ENCODE measurements around the gene PPM1H. TPM values are rescaled to one million over a fixed set of nuclear protein-coding genes. Genes with fewer than 3 reads are reported as not detected.

PPM1H gene
- total RNA-seq = 1 to 10 TPM; 1.1 to 2.4 (median 1.7) TPM

GRCh38 chr12:62934799-62935674 is at the start of gene PPM1H:
TSS of gene PPM1H (minus strand) at chr12:62935150. CDS start at chr12:62934736, 414 bp downstream.
- 2 to 3% methylated on average over 37 to 40 of the region's 69 CpGs for WGBS, 2 donors
- intact Hi-C loops (cut with DNase I; ENCODE audit: low total_unique reads) = no loop called here
- TF ChIP-seq POLR2A (IDR thresholded peaks at IDR 0.05) = no peak
- peak in 1 of 3 donors; percentile 16 for TF ChIP-seq CTCF (IDR thresholded peaks at IDR 0.05)
- peak within 1 kb of the TSS; percentile 63 for H3K4me3 ChIP-seq (ENCODE audit: low read depth, poor library complexity, severe bottlenecking)
- peak; percentile 20 to 86 for DNase-seq (ENCODE audit: low spot score in 2 of 2)

- intact Hi-C loops (cut with DNase I; ENCODE audit: low total_unique reads) = loop anchor here (1.0 kb wide), 1 partner anchor 30 kb away; no protein-coding TSS in a partner anchor
- H3K4me3 ChIP-seq (ENCODE audit: low read depth, poor library complexity, severe bottlenecking) = no peak overlapping the region
- no peak for DNase-seq (ENCODE audit: low spot score in 2 of 2)
- TF ChIP-seq CTCF (IDR thresholded peaks at IDR 0.05) (no peak), POLR2A (IDR thresholded peaks at IDR 0.05) (no peak)
- 54 to 72% methylated on average over 4 of the region's 4 CpGs for WGBS, 2 donors
Measured at GRCh38 chr12:62983594-62983993, 48.6 kb upstream of the PPM1H start.

- DNase-seq (ENCODE audit: low spot score in 2 of 2) = no peak
- intact Hi-C loops (cut with DNase I; ENCODE audit: low total_unique reads) = no loop called here
- no peak for TF ChIP-seq CTCF (IDR thresholded peaks at IDR 0.05)
- TF ChIP-seq POLR2A (IDR thresholded peaks at IDR 0.05) = no peak
- H3K4me3 ChIP-seq (ENCODE audit: low read depth, poor library complexity, severe bottlenecking) = no peak overlapping the region
Measured at GRCh38 chr12:62978768-62979167, 43.8 kb upstream of the PPM1H start.

- no peak overlapping the region for H3K4me3 ChIP-seq (ENCODE audit: low read depth, poor library complexity, severe bottlenecking)
- WGBS, 2 donors = 76 to 79% methylated on average over 1 of the region's 1 CpG
- TF ChIP-seq CTCF (IDR thresholded peaks at IDR 0.05) (no peak), POLR2A (IDR thresholded peaks at IDR 0.05) (no peak)
- no peak for DNase-seq (ENCODE audit: low spot score in 2 of 2)
- intact Hi-C loops (cut with DNase I; ENCODE audit: low total_unique reads) = no loop called here
Measured at GRCh38 chr12:62977883-62978282, 42.9 kb upstream of the PPM1H start.

- intact Hi-C loops (cut with DNase I; ENCODE audit: low total_unique reads) = no loop called here
- 13 to 25% methylated on average over 5 of the region's 5 CpGs for WGBS, 2 donors
- TF ChIP-seq POLR2A (IDR thresholded peaks at IDR 0.05) (no peak), CTCF (IDR thresholded peaks at IDR 0.05) (no peak)
- DNase-seq (ENCODE audit: low spot score in 2 of 2) = no peak
- no peak overlapping the region for H3K4me3 ChIP-seq (ENCODE audit: low read depth, poor library complexity, severe bottlenecking)
Measured at GRCh38 chr12:62977418-62977817, 42.5 kb upstream of the PPM1H start.

All from lower leg skin (tissue), 4 donors.